CD8-positive, alpha-beta memory T cell (primary cell): Measurements from ENCODE around the gene PRPF6. TPM values are rescaled to one million over a fixed set of nuclear protein-coding genes. Genes with fewer than 3 reads are reported as not detected.
A peak's percentile ranks its signal among the peaks of the same experiment; 100 is the strongest.

Experiments
- CTCF ChIA-PET: fragments of 350-600 bp; sonication (Branson Sonifier 250); formaldehyde crosslinking; loops from one replicate; lab custom pipeline; 2021; ENCODE audit warnings: antibody characterized with exemption; lab: Charles Lee
- POLR2A ChIA-PET: fragments of 350-600 bp; sonication (Branson Sonifier 250); formaldehyde crosslinking; loops from one replicate; lab custom pipeline; 2021; ENCODE audit warnings: antibody characterized with exemption; lab: Charles Lee
- DNase-seq, 5 donors: peaks; one replicate each; pipeline versions ENCODE4 v3.0.0 to v3.0.0-alpha.2; 2020 to 2022; ENCODE audit warnings: mixed read lengths in 1 of 5
- H3K27ac ChIP-seq: one replicate; pipeline ENCODE4 v1.7.0; 2013; ENCODE audit warnings: low read depth, mild to moderate bottlenecking, low read length, moderate library complexity
- H3K27me3 ChIP-seq: 2 replicates; pipeline ENCODE4 v1.7.0; 2013; ENCODE audit warnings: low read length, mild to moderate bottlenecking; ENCODE audit not compliant: insufficient read depth, poor library complexity, severe bottlenecking
- H3K36me3 ChIP-seq: 2 replicates; pipeline ENCODE4 v1.7.0; 2013; ENCODE audit warnings: mild to moderate bottlenecking, low read length, moderate library complexity; ENCODE audit not compliant: insufficient read depth
- H3K4me1 ChIP-seq: 2 replicates; pipeline ENCODE4 v1.7.0; 2013; ENCODE audit warnings: mild to moderate bottlenecking, low read length, moderate library complexity; ENCODE audit not compliant: insufficient read depth
- H3K4me3 ChIP-seq: 2 replicates; pipeline ENCODE4 v1.7.0; 2013; ENCODE audit warnings: mild to moderate bottlenecking, low read length
- H3K9me3 ChIP-seq: 2 replicates; pipeline ENCODE4 v1.7.0; 2013; ENCODE audit warnings: mild to moderate bottlenecking, low read length
- H3K27ac Mint-ChIP-seq, 8 donors: one replicate each; pipeline ENCODE4 v1.8.0; 2020 to 2021; ENCODE audit warnings: mixed read lengths in 8 of 8, mild to moderate bottlenecking in 6 of 8, inconsistent platforms in 3 of 8, moderate library complexity in 3 of 8
- H3K27me3 Mint-ChIP-seq, 2 donors: one replicate each; pipeline ENCODE4 v1.8.0; 2020 to 2021; ENCODE audit warnings: mixed read lengths in 2 of 2, mild to moderate bottlenecking in 1 of 2, moderate library complexity in 1 of 2
- H3K36me3 Mint-ChIP-seq, 3 donors: one replicate each; pipeline ENCODE4 v1.8.0; 2020 to 2021; ENCODE audit warnings: mixed read lengths in 3 of 3, inconsistent platforms in 1 of 3, mild to moderate bottlenecking in 1 of 3
- H3K4me1 Mint-ChIP-seq, 3 donors: one replicate each; pipeline ENCODE4 v1.8.0; 2020 to 2021; ENCODE audit warnings: mixed read lengths in 3 of 3, inconsistent platforms in 1 of 3, mild to moderate bottlenecking in 1 of 3
- H3K4me3 Mint-ChIP-seq, 7 donors: one replicate each; pipeline ENCODE4 v1.8.0; 2020 to 2021; ENCODE audit warnings: mixed read lengths in 7 of 7, mild to moderate bottlenecking in 6 of 7, moderate library complexity in 4 of 7, inconsistent platforms in 2 of 7
- H3K9me3 Mint-ChIP-seq, 5 donors: one replicate each; pipeline ENCODE4 v1.8.0; 2020 to 2022; ENCODE audit warnings: mixed read lengths in 5 of 5, mild to moderate bottlenecking in 3 of 5, moderate library complexity in 2 of 5, inconsistent platforms in 1 of 5
- polyA plus RNA-seq: library from polyadenylated mRNA; unstranded; fragments of 300-500 nt; fragmentation: Illumina TruSeq; gene quantifications from one replicate; pipeline ENCODE4 v1.2.3, GENCODE V29; 2021
- total RNA-seq, 2 experiments: library from RNA; stranded (reverse); gene quantifications; one replicate each; pipeline ENCODE4 v1.2.3, GENCODE V29; 2021

The PRPF6 gene
- total and polyA plus RNA-seq, 3 experiments from 2014 or later: 76.2 to 97.1 (median 78.3) TPM

DNA sequence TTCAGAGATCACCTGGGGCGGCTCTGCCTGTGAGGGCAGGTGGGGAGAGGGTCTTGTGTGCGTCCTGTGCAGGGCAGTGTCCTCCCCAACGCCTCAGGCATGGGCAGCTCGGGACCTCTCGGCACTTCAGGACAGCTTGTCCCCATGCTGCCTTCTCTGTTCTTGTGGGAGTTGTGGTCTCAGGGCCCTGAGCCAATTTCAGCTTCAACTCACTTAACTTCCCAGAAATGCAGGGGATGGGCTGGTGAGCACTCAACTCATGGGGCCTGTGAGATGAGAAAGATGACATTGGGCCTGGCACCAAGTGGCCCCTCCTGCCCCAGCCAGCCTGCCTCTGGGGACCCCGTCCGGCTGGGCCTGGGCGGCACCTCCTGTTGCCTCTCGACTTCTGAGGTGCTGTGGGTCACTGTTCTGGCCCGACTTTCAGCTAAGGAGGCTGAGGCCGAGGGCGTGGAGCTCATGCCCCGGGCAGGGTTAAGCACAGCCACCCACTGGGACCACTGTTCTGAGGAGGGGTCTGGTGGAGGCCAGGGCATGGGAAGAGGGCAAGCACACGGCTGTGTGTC lies 91.6 kb downstream of the PRPF6 start:
- no peak for DNase-seq
- H3K9me3 Mint-ChIP-seq: no peaks in the 10 kb centered on the region
- H3K4me3 ChIP-seq: no peak overlapping the region
- CTCF ChIA-PET: interaction anchor here (1.4 to 1.8 kb wide), 2 partner anchors 10 to 15 kb away, joined by 3 to 4 read pairs; no protein-coding TSS in a partner anchor
- POLR2A ChIA-PET: no interaction called here
- peaks cover 0 to 35% (median 0%) of the 10 kb centered on the region in 3 donors for H3K36me3 Mint-ChIP-seq
- H3K36me3 ChIP-seq: peaks cover 7% of the 10 kb centered on the region
- H3K4me1 ChIP-seq: peaks cover 24% of the 10 kb centered on the region
- H3K27me3 ChIP-seq: no peaks in the 10 kb centered on the region
- H3K27me3 Mint-ChIP-seq: no peaks in the 10 kb centered on the region
- peaks cover under 1 to 18% (median under 1%) of the 10 kb centered on the region in 3 donors for H3K4me1 Mint-ChIP-seq
- H3K27ac Mint-ChIP-seq: peak overlapping the region in 2 of 8 donors; percentile 60 to 74
- H3K4me3 Mint-ChIP-seq: no peak overlapping the region
- H3K9me3 ChIP-seq: no peaks in the 10 kb centered on the region
- H3K27ac ChIP-seq: no peak overlapping the region

DNA sequence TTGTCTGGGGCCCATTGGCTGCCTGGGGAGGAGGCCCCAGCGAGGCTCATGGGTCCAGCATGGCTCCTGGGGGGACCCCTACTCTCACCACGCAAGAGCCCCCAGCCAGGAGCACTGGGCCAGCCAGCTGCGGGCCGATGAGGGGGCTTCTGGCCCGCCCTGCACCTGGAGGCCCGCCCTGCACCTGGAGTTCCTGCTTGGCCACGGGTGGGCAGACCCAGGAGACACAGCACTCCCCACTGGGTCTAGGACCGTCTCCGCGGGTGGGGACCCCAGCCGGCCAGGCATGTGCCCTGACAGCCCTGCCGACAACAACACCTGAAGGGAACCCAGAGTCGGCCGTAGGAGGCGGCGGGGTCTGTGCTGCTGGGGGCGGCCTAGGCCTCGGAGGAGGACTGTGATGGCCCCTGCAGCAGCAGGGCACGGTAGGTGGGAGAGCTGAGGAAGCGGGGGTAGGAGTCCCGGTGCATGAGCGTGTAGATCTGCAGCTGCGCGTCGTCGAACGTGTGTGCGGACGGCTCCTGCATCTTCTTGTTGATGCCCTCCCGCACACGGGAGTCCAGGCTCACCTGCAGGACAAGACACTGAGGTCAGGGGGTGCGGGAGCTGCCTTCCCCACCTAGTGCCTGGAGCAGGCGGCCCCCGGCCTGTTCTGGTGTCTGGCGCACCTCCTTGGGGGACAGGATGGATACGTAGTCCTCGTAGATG lies 92.7 kb downstream of the PRPF6 start:
- H3K27ac ChIP-seq: no peak overlapping the region
- H3K9me3 ChIP-seq: no peaks in the 10 kb centered on the region
- H3K4me1 ChIP-seq: peaks cover 30% of the 10 kb centered on the region
- Mint-ChIP-seq H3K9me3 (no peaks in the 10 kb centered on the region), H3K27ac (peak overlapping the region in 2 of 8 donors; percentile 54 to 60), H3K4me1 (peaks cover 4 to 22% (median 5%) of the 10 kb centered on the region in 3 donors), H3K4me3 (no peak overlapping the region), H3K27me3 (no peaks in the 10 kb centered on the region), H3K36me3 (peaks cover 0 to 37% (median 0%) of the 10 kb centered on the region in 3 donors)
- POLR2A ChIA-PET: no interaction called here
- no peak overlapping the region for H3K4me3 ChIP-seq
- no peaks in the 10 kb centered on the region for H3K27me3 ChIP-seq
- DNase-seq: no peak
- CTCF ChIA-PET: interaction anchor here (0.9 kb wide), 1 partner anchor 34 kb away, joined by 3 read pairs; no protein-coding TSS in a partner anchor
- H3K36me3 ChIP-seq: peaks cover 7% of the 10 kb centered on the region

DNA sequence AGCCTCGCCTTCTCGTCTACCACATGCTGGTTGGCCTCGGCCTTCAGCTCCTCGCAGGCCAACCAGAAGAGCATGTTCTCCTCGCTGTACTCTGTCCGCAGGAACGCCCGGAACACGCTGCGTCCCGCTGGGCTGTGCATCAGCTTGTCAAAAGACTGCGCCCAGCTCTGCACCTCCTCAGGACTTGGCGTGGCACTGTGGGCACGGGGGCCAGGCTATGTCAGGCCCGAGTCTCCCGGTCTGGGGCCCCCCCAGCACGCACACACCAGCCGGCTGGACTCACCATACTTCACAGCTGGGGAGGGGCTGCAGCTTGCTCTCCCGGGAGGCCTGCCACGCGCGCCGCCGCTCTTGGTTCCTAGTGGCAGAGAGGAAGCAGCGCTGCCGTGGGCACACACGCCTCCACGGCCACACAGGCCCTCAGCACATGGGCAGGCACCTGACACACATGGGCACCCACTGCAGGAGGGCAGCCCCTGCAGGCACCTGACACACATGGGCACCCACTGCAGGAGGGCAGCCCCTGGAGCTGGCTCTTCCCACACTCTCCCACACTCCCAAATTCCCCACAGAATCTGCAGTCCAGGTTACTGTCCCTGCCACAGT lies 93.4 kb downstream of the PRPF6 start:
- Mint-ChIP-seq H3K9me3 (no peaks in the 10 kb centered on the region), H3K4me1 (peaks cover 4 to 28% (median 5%) of the 10 kb centered on the region in 3 donors), H3K4me3 (no peak overlapping the region), H3K27ac (peak overlapping the region in 1 of 8 donors; percentile 33), H3K27me3 (no peaks in the 10 kb centered on the region), H3K36me3 (peaks cover 0 to 37% (median 0%) of the 10 kb centered on the region in 3 donors)
- POLR2A ChIA-PET: no interaction called here
- Histone ChIP-seq H3K4me3 (no peak overlapping the region), H3K27me3 (no peaks in the 10 kb centered on the region), H3K4me1 (peaks cover 29% of the 10 kb centered on the region), H3K36me3 (peaks cover 7% of the 10 kb centered on the region), H3K27ac (no peak overlapping the region), H3K9me3 (no peaks in the 10 kb centered on the region)
- CTCF ChIA-PET: interaction anchor here (0.9 kb wide), 1 partner anchor 35 kb away, joined by 3 read pairs; no protein-coding TSS in a partner anchor
- no peak for DNase-seq

DNA sequence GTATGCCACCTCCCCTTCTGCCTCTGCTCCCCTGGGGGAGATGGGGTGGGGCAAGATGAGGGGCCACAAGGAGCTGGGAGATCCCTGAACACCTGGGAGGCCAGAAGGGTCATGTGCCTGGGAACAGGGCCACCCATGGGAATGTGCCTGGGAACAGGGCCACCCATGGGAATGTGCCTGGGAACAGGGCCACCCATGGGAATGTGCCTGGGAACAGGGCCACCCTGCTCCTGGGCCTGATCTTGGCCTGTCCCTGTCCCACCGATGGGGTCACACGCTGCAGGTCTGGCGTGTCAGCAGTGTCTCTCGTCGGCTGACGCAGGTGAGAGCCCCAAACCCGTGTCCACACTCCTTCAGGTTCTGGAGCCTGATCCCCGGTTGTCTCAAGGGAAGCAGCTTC lies 94.0 kb downstream of the PRPF6 start:
- ChIA-PET CTCF (no interaction called here), POLR2A (interaction anchor here (0.6 to 1.0 kb wide), 2 partner anchors 12 to 440 kb away, joined by 3 to 4 read pairs; partner anchors contain the start of gene TCEA2)
- Mint-ChIP-seq H3K4me3 (no peak overlapping the region), H3K9me3 (no peaks in the 10 kb centered on the region), H3K27me3 (no peaks in the 10 kb centered on the region), H3K27ac (peak overlapping the region in 1 of 8 donors; percentile 69), H3K36me3 (peaks cover 0 to 37% (median 0%) of the 10 kb centered on the region in 3 donors), H3K4me1 (peaks cover 4 to 28% (median 5%) of the 10 kb centered on the region in 3 donors)
- H3K27me3 ChIP-seq: no peaks in the 10 kb centered on the region
- H3K9me3 ChIP-seq: no peaks in the 10 kb centered on the region
- H3K36me3 ChIP-seq: peaks cover 7% of the 10 kb centered on the region
- no peak overlapping the region for H3K4me3 ChIP-seq
- no peak for DNase-seq
- no peak overlapping the region for H3K27ac ChIP-seq
- H3K4me1 ChIP-seq: peaks cover 22% of the 10 kb centered on the region

DNA sequence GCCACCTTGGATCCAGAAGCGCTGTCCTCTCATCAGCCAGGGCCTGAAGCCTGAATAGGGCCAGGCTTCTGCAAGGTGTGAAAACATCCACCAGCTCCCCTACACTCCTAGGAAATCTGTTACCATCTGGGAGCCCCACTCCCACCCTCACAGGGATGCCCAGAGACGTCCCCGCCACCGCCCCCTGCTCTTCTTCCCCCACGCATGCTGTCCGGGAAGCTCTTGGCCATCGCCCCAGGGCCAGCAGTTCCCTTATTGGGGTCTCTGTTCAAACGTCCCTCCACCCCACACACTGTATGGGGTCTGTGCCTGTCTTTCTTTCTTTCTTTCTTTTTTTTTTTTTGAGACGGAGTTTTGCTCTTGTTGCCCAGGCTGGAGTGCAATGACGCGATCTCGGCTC lies 94.6 kb downstream of the PRPF6 start:
- Histone ChIP-seq H3K4me3 (no peak overlapping the region), H3K27me3 (no peaks in the 10 kb centered on the region), H3K36me3 (peaks cover 7% of the 10 kb centered on the region), H3K27ac (no peak overlapping the region), H3K4me1 (peaks cover 21% of the 10 kb centered on the region), H3K9me3 (no peaks in the 10 kb centered on the region)
- Mint-ChIP-seq H3K9me3 (no peaks in the 10 kb centered on the region), H3K4me3 (no peak overlapping the region), H3K27ac (peak overlapping the region in 2 of 8 donors; percentile 29 to 80), H3K36me3 (peaks cover 0 to 37% (median 0%) of the 10 kb centered on the region in 3 donors), H3K4me1 (peaks cover 5 to 34% (median 10%) of the 10 kb centered on the region in 3 donors), H3K27me3 (no peaks in the 10 kb centered on the region)
- ChIA-PET POLR2A (interaction anchor here (1.0 kb wide), 1 partner anchor 13 kb away, joined by 4 read pairs; the partner anchor contains the start of gene TCEA2), CTCF (interaction anchor here (1.7 kb wide), 1 partner anchor 15 kb away, joined by 5 read pairs; no protein-coding TSS in a partner anchor)
- no peak for DNase-seq

DNA sequence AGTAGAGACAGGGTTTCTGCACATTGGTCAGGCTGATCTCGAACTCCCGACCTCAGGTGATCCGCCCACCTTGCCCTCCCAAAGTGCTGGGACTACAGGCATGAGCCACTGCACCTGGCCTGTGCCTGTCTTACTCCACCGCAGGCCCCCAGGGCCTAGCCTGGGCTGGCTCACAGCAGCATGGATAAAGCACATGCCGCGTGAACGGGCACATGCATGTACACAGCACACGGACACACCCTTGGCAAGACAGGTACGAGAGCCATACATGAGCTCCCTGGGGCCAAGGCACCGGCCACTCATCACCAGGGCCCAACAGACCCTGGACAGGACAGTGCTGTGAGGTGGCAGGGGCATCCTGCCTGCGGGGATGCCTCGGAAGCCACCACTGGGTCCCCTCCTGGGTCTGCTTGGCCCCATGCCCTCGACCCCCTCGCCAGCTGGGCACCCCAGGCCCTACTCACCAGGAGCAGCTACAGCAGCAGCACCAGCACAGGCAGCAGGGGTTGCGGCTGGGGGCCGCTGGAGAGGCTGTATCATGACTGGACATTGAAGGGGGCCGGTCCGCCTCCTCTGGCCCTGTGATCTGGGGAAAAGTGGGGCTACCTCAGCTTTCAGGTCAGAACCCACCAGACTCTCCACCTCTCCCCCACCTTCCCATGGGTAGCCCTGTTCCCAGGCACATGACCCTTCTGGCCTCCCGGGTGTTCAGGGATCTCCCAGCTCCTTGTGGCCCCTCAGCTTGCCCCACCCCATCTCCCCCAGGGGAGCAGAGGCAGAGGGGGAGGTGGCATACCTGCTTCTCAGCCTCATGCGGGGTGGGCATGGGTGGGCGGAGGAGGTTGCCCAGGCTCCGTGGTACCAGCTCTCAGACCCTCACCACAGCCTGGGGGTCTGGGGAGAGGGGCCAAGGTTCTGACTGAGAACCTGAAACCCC lies 95.4 kb downstream of the PRPF6 start:
- peak overlapping the region in 3 of 7 donors; percentile 12 to 87 (median 15) for H3K4me3 Mint-ChIP-seq
- H3K27ac Mint-ChIP-seq: peak overlapping the region in 2 of 8 donors; percentile 12 to 97
- no peak for DNase-seq
- Histone ChIP-seq H3K27ac (peak overlapping the region; percentile 16), H3K27me3 (no peaks in the 10 kb centered on the region), H3K36me3 (peaks cover 7% of the 10 kb centered on the region), H3K4me3 (peak overlapping the region; percentile 81), H3K4me1 (peaks cover 21% of the 10 kb centered on the region), H3K9me3 (no peaks in the 10 kb centered on the region)
- peaks cover 5 to 40% (median 12%) of the 10 kb centered on the region in 3 donors for H3K4me1 Mint-ChIP-seq
- ChIA-PET POLR2A (no interaction called here), CTCF (interaction anchor here (1.0 to 2.5 kb wide), 4 partner anchors 16 to 38 kb away, joined by 3 to 9 read pairs (median 6); no protein-coding TSS in a partner anchor)
- no peaks in the 10 kb centered on the region for H3K9me3 Mint-ChIP-seq
- H3K27me3 Mint-ChIP-seq: no peaks in the 10 kb centered on the region
- H3K36me3 Mint-ChIP-seq: peaks cover 0 to 37% (median 0%) of the 10 kb centered on the region in 3 donors

DNA sequence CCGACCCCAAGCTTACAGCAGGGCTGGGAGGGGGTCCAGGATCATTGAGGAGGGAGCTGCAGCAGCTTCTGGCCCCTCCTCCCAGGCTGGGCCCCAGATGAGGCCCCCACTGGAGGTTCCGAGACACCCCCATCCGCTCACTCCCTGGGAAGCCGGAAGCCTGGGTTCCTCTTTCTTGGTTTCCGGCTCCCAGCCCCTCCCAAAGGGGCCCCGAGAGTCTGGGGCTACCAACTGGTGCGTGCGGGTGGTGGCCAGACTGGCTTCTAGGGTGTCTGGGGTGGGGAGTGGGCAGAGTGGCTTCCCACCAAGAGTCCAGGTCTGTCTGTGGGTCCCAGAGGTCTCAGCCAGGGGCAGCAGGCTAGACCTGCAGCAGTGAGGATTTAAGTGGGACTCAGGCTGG lies 96.2 kb downstream of the PRPF6 start:
- Histone ChIP-seq H3K27me3 (no peaks in the 10 kb centered on the region), H3K9me3 (no peaks in the 10 kb centered on the region), H3K36me3 (peaks cover 7% of the 10 kb centered on the region), H3K4me1 (peaks cover 24% of the 10 kb centered on the region), H3K27ac (peak overlapping the region; percentile 16), H3K4me3 (peak overlapping the region; percentile 81)
- CTCF ChIA-PET: interaction anchor here (1.0 to 2.5 kb wide), 5 partner anchors 8 to 39 kb away, joined by 3 to 9 read pairs (median 6); no protein-coding TSS in a partner anchor
- Mint-ChIP-seq H3K4me3 (peak overlapping the region; percentile 83 to 93 (median 89)), H3K36me3 (peaks cover 0 to 35% (median 0%) of the 10 kb centered on the region in 3 donors), H3K27ac (peak overlapping the region in 7 of 8 donors; percentile 14 to 97 (median 88)), H3K4me1 (peaks cover 10 to 47% (median 17%) of the 10 kb centered on the region in 3 donors), H3K27me3 (no peaks in the 10 kb centered on the region), H3K9me3 (no peaks in the 10 kb centered on the region)
- peak in 3 of 5 donors; percentile 23 to 44 (median 37) for DNase-seq
- POLR2A ChIA-PET: no interaction called here
